HG02973 (cell line): ENCODE results near the gene PASD1.

Experiments
- ATAC-seq: cut with Tn5 transposase; IDR thresholded peaks from one replicate; pipeline ENCODE4 v1.9.1; 2021; ENCODE audit warnings: moderate library complexity; ENCODE audit not compliant: unreplicated experiment

The PASD1 gene

GRCh38 chrX:151700581-151700980 is 137.1 kb downstream of the PASD1 start:
- ATAC-seq, result no peak

GRCh38 chrX:151701071-151701470 is 137.6 kb downstream of the PASD1 start:
- no peak for ATAC-seq

DNA sequence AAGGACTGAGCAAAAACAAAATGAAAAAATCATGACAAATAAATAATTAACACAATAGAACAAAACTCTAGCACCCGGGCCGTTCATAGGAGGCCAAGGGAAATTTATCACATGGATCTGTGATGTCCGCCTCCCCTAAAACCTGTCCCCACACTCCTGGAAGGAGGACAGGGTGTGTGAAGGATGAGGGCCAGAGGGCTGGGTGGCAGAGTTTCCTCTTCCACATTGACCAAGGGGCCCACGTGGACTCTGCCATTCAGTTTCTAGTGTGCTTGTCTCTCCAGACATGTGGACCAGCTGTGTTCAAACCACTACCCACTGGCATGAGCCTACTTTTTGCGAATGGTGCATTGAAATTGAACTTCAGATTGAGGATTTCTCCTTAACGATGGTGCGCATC is 138.1 kb downstream of the PASD1 start:
- no peak for ATAC-seq

GRCh38 chrX:151702026-151702714 is 138.7 kb downstream of the PASD1 start:
- ATAC-seq, result no peak

DNA sequence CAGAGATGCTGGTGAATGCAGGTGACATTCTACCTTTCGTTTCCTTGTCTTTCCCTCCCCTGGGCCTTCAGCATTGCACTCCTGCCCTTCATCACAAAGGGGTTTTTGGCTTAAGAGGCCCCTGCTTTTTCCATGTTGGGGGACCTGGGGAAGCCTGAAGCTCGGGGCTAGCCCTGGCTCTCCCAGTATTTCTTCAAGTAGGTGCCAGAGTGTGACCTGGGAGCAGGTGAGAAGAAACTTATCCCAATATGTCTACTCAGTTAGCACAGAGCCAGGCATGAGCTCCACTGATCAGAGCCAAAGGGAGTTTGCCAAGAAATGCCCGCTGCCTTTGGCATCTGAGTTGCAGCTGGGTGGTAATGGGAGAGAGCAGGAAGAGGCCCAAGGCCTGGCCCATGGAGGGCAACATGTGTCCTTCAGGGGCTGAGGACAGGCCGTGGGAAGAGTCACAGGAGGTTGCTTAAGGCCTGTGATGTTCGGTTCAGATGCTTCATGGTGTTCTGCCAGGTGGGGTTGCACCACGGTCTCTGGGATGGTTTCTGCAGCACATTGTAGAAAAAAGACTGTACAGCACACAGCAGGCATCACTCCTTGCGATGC is 139.4 kb downstream of the PASD1 start:
- ATAC-seq, result no peak

GRCh38 chrX:151703487-151703886 is 140.0 kb downstream of the PASD1 start:
- ATAC-seq, result no peak

GRCh38 chrX:151704041-151704663 is 140.7 kb downstream of the PASD1 start:
- ATAC-seq, result no peak

DNA sequence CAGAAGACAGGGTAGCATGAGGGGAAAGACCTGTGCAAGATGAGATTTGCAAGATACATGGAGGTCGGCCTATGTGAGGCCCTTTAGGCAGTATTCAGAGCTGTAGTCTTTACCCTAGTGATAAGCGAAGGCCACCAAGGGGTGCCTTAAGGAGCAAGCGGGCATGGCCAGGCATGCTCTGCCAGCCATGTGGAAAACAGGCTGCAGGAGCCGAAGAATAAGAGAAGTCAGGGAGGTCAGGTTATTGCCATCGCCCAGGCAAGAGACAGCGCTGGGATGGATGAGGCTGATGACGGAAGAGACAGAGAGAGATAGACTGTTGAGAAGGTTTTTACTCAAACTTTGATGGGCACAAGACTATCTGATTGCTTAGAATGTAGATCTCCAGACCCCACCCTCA is 145.3 kb downstream of the PASD1 start:
- ATAC-seq, result no peak

DNA sequence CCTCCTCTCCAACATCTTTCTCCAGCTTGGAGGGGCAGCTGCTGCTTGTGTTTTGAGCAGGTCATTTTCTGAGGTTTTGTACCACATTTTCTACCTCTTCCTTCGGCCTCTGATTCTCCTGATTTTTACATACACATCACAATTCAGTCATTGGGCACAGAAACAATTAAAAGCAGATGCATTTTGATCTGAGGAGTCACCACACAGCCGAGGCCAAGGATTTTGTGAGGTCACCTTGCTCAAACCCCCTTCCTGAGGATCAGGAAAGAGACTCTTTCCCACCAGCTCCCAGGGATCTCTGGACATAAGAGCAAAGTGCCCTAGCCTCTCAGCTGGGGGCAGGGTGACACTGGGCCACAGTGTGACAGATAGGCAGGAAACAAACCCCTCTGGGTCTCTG is 147.0 kb downstream of the PASD1 start:
- no peak for ATAC-seq

DNA sequence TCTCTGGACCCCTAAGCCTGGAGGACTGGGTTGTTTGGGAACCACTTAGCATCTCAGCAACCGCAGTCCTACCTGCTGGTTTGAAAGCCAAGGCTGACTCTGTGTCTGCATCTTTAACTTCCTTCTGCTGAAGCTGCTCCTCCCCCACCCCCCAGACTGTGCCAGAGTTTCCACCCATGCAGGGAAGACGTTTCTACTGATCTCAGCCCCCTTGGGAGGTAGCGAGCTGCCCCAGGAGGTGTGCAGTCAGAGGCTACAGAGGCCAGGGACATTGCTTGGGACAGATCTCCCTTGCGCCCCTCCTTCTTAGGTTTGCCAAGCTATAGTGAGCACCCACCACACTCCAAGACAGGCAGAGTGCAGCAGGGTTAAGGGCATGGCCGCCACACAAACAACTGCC is 147.7 kb downstream of the PASD1 start:
- no peak for ATAC-seq

DNA sequence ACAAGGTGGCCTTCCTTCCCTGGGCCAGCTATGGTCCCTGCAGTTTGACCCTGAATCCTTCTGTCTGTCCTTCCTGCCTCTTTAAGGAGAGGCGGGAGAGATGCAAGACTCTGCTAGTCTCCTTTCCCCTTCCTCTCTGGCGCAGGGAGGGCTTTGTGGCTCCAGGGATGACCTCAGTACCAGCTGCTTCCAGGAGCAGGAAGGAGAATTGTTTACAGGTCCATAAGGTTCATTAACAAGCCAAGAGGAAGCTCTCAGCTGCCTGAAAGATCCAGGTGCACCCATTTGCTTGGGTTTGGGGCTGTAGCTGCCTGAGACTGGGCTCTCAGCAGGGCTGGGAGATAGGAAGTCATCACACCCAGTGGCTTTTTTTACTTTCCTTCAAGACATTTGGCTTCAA is 148.3 kb downstream of the PASD1 start:
- ATAC-seq, result no peak

GRCh38 chrX:151712253-151712652 is 148.8 kb downstream of the PASD1 start:
- no peak for ATAC-seq

DNA sequence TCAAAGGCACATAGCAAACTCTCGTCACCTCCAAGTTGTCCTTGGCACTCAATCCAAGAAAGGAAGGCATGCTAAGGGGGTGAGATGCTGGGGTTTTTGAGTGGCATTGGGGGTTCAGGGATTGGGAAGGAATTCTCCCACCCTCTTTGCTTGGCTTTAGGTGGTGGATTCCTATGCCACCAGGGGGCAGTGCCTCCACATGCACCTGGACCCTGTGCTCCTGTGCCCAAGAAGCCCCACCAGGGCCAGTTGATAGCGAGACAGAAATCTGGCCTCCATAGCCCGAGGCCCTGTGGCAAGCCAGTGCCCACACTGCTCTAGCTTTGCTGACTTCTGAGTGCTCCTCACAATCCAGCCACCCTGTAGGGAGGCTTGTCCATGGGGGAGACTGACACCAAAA is 150.4 kb downstream of the PASD1 start:
- no peak for ATAC-seq

DNA sequence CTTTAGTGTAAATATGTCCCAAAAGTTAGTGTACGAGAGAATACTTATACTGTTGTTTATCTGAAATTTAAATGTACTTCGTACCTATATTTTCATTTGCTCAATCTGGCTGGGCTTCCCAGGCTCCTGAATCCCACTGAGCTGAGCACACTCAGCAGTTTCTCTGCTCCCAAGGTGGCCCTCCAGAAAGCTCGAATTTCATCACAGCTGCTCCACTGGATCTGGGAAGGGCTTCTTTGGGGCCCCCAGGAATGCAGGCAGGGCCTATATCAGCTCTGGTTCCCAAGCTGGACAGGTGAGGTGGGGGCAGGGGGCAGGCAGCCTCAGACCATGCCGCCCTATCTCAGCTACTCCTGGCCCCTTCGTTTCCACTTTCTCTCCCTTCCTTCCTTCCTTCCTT is 150.9 kb downstream of the PASD1 start:
- no peak for ATAC-seq

DNA sequence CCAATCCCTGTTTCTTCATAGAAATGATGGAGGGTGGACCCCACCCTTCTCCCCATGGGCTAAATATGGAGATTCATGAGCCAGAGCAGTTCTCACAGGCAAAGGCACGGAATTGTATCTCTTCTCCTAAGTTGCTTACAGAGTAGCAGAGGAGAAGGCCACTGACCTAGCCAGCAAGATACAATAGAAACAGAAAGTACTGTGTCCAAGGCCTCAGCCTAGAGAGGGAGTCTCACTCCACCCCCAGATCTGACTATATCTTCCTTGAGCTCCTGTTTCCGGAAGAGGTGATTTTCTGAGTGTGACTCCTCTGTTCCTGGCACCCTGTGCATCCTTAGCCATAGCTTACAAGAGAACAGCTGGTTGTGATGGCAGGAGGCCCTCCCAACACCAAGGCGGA is 152.3 kb downstream of the PASD1 start, which contains the start of gene FATE1:
Gene FATE1 (plus strand): TSS at position 284 of the 400 bp plus-strand sequence. CDS start 85 bp downstream, at position 369.
- no peak for ATAC-seq

- no peak for ATAC-seq
Measured at GRCh38 chrX:151722241-151722846, 158.9 kb downstream of the PASD1 start.

DNA sequence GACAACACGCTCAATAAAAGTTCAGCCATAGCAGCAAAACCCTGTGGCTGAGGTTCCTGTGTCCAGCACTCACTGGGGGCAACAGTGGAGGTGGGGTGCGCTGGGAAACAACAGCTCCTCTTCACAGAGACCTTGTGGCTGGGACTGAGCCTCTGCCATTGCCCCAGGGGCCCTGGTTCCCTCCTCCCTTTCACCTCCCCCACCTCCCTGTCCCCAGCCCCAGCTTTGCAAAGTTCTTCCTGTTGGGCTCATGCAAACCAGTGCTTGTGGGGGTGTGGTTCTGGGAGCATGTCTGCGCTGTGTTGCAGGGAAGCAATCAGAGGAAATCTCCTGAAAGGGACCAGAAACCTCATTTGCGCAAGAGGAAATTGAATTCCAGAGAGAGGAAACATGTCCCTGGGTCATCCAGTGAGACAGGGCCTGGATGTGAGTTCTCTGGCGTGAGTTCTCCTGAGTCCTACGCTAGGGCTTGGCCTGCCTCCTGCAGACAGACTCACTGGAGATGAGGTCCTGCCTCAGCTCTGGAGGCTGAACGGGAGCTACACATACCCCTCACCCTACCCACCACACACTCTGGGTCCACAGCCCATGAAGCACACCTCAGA is 159.8 kb downstream of the PASD1 start:
- ATAC-seq, result no peak

DNA sequence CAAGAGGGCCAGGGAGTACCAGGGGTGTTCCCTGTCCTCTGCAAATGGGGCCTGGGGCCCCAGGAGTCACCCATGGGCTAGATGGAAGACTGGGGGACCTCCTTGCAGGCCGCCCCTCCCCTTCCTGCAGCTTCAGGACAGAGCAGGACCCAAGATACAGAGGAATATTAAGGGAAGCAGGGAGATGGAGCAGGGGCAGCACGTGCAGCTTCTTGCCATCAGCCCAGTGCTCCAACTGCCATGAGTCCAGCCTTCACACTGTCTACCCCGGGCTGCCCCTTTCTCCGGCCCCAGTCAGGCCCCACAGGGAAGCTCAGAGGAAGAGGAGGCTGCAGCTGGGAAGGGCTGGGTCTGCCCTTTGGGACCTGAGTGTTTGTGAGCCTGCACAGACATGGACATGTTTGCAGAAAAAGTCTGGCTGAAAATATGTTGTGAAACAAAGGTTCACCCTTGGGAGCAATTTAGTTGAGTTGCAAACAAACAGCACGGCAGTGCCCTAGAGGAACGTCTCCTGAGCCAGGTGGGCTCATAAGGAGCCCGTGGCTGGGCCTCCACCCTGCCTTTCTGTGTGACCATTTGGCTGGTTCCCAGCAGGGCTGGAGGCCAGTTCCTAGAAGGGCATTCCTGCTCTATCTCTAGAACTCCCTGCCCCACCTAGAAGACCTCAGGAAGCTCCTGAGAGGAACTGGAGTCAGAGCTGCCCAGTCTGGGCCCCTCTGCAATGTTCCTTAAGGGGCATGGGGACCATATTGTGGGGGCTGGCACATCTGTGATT is 161.3 kb downstream of the PASD1 start:
- no peak for ATAC-seq

GRCh38 chrX:151725338-151725614 is 161.8 kb downstream of the PASD1 start:
- ATAC-seq, result no peak
